HG03045 (cell line): ENCODE data around the gene RABEP1.

Experiments used
- ATAC-seq: cut with Tn5 transposase; IDR thresholded peaks from one replicate; pipeline ENCODE4 v1.9.1; 2021; ENCODE audit warnings: mild to moderate bottlenecking, moderate library complexity; ENCODE audit not compliant: unreplicated experiment

RABEP1 gene

DNA sequence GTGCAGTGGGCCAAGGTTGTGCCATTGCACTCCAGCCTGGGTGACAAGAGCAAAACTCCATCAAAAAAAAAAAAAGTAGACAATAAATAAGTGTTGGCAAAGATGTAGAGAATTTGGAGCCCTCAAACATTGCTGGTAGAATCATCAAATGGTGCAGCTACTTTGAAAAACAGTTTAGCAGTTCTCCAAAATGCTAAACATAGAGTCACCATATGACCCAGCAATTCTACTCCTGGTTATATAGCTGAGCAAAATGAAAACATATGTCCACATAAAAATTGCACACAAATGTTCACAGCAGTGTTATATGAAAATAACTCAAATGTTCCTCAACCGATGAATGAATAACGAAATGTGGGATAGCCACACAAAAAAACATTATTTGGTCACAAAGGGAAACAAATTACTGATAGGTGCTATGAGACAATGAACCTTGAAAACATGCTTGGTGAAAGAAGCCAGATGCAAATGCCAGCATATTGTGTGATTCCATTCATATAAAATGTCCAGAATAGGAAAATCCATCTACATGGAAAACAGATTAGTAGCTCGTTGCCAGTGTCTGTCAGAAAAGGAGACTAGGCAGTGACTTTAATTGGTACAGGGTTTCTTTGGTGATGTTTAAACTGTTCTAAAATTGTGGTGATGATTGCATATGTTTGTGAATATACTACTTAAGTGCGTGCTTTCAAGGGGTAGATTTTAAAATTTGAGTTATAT, 12.7 kb upstream of the RABEP1 start:
- ATAC-seq = no peak

DNA sequence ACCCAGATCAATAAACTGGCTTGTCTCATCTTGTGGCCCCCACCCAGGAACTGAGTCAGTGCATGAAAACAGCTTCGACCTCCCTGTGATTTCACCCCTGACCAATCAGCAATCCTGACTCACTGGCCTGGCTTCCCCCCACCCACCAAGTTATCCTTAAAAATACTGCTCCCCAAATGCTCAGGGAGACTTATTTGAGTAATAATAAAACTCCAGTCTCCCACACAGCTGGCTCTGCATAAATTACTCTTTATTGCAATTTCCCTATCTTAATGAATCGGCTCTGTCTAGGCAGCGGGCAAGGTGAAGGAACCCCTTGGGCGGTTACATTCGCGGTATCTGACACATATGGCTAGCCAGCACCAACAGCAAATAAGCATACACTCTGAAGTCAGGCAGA, 9.8 kb upstream of the RABEP1 start:
- ATAC-seq = no peak

GRCh38 chr17:5282642-5283217, 646 bp downstream of the RABEP1 start:
- no peak for ATAC-seq

DNA sequence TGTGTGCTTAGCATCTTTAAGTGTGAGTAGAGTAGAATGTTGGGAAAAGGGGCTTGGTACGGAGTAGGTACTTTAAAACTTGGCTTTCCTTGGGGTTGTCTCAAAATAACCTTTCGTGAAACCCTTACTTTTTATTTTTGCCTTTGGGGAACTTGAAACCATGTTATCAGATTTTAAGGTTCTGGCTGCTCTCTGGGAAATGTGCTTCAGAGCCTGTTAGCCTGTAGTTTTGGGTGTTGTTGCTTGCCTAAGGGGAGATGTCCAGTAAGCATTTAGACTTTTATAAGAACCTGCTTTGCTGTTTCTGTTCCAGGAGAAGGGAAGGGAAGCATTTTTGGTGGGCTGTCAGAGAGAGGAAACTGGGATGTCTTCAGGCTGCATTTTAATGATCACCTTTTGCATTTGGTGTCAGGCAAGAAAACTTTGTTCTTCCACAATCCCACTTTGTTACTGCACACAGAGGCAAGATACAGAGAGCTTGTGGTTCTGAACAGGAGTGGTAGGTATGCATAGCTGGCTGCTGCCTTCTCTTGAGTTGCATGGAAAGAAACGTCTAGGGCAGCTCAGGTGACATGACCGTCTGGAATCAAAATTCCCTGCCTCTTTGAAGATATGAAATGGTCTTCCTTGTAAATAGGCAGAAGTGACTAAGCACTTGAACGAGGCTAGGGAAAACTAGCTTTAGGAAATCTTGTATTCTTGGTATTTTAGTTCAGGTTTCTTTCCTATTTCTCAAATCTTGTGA, 1.7 kb downstream of the RABEP1 start:
- ATAC-seq = no peak

- no peak for ATAC-seq
Observed at GRCh38 chr17:5284681-5285080, 2.6 kb downstream of the RABEP1 start.

- ATAC-seq = no peak
Observed at GRCh38 chr17:5286846-5287245, 4.8 kb downstream of the RABEP1 start.

DNA sequence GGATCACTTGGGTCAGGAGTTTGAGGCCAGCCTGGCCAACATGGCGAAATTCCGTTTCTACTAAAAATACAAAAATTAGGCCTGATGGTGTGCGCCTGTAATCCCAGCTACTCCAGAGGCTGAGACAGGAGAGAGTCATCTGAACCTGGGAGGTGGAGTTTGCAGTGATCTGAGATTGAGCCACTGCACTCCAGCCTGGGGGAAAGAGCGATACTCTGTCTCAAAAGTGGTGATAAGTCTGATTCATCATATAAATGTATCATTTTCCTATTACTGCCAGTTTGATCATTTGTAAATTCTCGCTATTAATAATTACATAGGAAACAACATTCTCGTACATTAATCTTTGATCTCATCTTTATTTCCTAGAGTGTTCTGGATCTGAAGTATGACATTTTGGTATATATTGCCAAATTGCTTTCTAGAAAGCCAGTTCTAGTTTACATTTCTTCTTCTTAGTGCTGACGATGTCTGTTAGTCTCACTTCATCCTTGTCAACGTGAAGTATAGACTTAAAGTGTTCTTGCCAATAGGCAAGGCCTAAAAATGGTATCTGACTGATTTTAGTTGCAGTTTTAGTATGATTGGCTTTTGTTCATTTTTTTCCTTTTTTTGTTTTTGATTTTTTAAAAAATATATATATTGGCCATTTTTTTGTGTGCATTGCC, 9.7 kb downstream of the RABEP1 start:
- ATAC-seq = no peak

DNA sequence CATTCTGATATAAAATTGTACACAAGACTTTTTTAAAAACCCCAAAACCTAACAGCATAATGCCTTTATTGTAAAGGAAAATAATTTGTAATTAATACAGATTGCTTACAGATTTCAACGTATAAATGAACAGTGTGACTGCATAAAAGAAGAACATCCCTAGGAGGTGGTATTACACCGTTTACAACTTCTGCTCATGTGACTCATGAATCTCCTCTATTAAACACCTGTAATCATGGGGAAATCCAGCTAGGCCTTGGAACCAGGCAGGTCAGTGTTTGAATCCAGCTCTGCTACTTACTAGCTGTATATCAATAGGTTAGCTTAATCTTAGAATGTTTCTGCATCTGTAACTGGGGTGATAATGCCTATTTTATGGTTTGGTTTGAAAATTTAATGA, 15.2 kb downstream of the RABEP1 start:
- ATAC-seq = no peak

DNA sequence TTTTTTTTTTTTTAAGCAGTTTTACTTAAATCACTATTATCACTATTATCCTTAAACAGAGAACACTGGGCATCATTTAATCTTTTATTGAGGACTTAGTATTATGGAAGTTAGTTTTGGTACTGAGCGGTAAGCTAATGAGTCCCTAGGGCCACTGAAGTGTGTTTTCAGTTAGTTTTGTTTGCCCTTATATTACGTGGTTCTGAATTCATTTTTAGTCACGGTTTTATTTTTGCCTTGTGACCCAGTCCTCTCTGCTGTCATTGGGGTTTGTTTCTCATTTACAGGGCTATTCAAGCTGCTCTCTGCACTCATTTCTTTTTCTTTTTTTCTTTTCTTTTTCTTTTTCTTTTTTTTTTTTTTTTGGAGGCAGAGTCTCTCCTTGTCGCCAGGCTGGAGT, 17.3 kb downstream of the RABEP1 start:
- ATAC-seq = no peak

- ATAC-seq = no peak
Observed at GRCh38 chr17:5304636-5305035, 22.6 kb downstream of the RABEP1 start.

GRCh38 chr17:5309851-5310250, 27.8 kb downstream of the RABEP1 start:
- ATAC-seq = no peak

DNA sequence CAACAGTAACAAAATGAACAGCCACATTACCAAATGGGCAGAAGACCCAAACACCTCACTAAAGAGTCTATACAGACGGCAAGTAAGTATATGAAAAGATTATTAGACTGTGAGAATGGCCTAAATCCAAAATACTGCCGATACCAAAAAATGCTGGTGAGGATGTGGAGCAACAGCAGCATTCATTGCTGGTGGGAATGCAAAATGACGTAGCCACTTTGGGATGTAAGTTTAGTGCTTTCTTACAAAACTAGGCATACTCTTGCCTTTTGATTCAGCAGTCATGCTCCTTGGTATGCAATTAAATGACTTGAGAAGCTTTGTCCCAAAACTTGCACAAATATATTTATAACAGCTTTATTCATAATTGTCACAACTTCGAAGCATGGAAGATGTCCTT, 43.8 kb downstream of the RABEP1 start:
- no peak for ATAC-seq

- no peak for ATAC-seq
Observed at GRCh38 chr17:5329784-5330557, 47.9 kb downstream of the RABEP1 start.

DNA sequence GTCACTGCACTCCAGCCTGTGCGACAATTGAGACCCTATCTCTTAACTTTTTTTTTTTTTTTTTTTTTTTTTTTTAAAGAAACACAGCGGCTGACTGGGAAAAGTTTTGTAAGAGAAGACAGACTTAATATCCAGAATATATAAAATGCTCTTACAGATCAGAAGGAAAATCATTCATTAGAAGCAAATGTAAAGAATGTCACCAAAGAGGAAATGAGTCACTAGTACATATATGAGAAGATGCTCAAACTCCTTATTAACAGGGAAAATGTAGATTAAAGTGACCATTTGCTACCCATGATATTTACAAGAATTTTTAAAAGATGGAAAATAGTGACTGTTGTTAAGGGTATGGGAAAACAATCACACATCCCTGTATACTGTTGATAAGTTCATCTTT, 48.9 kb downstream of the RABEP1 start:
- no peak for ATAC-seq

- no peak for ATAC-seq
Observed at GRCh38 chr17:5331506-5331905, 49.4 kb downstream of the RABEP1 start.

DNA sequence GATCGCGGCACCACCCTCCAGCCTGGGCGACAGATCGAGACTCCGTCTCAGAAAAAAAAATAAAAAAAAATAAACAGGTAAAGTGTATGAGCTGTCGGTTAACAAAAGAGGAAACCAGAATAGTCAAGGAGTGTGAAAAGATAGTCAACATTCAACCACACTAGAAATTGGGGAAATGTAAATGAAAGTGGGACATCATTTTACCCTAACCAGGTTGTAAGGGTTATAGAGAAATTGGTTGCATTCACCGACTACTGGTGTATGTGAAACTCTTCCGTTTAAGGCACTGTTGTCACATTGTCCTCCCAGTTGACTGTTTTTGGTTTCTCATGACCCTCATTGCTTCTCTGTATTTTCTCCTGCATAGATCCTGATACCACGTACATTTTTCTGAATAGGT, 62.8 kb downstream of the RABEP1 start:
- ATAC-seq = no peak

- ATAC-seq = no peak
Observed at GRCh38 chr17:5352681-5353289, 70.7 kb downstream of the RABEP1 start.

GRCh38 chr17:5354310-5354709, 72.2 kb downstream of the RABEP1 start:
- no peak for ATAC-seq

DNA sequence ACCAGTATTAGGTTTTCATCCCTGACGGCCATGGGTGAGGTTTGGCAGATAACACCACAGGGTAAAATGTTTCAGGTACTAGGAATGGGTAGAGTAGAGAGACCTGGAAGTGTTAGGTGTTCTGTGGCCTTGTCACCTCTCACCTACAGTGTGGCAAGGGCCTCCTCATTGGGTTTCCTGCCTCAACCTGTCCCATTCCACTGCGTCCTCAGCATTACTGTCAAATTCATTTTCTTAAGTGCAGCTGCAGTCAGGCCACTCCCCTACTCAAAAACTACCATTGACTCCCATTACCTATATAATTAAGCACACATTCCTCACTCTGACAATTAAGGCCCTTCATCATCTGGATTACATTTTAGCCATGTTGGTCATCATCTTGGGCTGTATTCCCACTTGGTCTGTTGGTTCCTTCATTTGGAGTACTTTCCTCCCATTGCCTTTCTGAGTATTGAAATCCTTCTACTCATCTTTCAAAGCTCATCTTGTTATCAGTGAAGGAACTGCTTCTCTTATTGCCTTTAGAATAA, 72.9 kb downstream of the RABEP1 start:
- ATAC-seq = no peak

DNA sequence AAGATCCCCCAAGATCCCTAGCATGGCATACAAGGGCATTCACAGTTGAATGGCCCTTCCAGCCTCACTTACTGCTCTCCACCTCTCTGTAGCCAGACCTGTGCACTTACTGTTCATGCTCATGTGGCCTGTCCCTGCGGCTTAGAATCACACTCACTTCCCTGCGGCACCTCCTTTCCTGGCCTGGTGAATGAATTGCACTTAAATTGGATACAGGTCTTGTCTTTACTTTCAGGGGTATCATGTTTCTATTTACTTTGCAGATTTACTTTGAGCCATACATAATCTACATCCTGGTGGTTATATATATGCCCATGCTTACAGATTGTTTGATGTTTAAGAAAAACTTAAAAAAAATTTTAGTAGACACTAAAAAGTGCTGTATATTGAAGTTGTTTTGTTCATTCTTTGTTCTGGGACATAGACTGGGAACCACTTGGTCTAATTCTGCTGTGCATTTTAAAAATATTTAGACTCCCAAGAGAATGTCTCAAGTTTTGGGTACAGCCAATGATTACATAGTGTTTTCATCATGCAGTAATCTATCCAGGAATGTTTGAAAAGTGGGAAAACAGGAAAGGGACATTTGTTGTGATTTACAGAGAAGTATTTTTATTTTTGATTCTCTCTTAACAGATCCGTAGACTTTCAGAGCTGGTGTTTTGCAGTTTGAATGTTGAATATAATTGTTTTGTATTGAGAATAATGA, 73.5 kb downstream of the RABEP1 start:
- ATAC-seq = no peak
